H1 (cell line): ENCODE results near the gene HOXB4.

Experiments used
- CBX5 ChIP-seq: fragments of 300-800, 300-1000 bp; sonication (generic); IDR thresholded peaks from 2 replicates; pipeline ENCODE4 v1.7.1; 2016; ENCODE audit warnings: antibody characterized with exemption, low read length, low read depth
- EZH2 ChIP-seq: fragments of 200-600 bp; sonication (generic); IDR thresholded peaks from 2 replicates; pipeline ENCODE4 v1.7.1; 2012; ENCODE audit warnings: low read depth, mild to moderate bottlenecking, moderate library complexity, low read length, inconsistent platforms; ENCODE audit not compliant: severe bottlenecking
- FOSL1 ChIP-seq: IDR thresholded peaks from 2 replicates; pipeline ENCODE4 v1.6.1; 2011; ENCODE audit warnings: mild to moderate bottlenecking, low read depth, low read length, moderate library complexity; ENCODE audit not compliant: insufficient read depth
- GTF2F1 ChIP-seq: IDR thresholded peaks from 2 replicates; pipeline ENCODE4 v1.6.1; 2012; ENCODE audit warnings: low read depth, low read length, improper control_type of control experiment, borderline replicate concordance
- RFX5 ChIP-seq: IDR thresholded peaks from 2 replicates; pipeline ENCODE4 v1.6.1; 2011; ENCODE audit warnings: low read depth, low read length, improper control_type of control experiment, borderline replicate concordance
- TF ChIP-seq, protein P1 (sequence below), 3 experiments: IDR thresholded peaks; 1 replicate in 2 of 3; 2 replicates in 1 of 3; pipeline versions ENCODE4 v1.5.1 to v1.6.1; 2011; ENCODE audit warnings: low read length in 3 of 3, mild to moderate bottlenecking in 3 of 3, inconsistent platforms in 2 of 3, low read depth in 1 of 3, moderate library complexity in 1 of 3; ENCODE audit not compliant: insufficient read depth in 1 of 3; ENCODE audit errors: control extremely low read depth in 1 of 3

DNA sequence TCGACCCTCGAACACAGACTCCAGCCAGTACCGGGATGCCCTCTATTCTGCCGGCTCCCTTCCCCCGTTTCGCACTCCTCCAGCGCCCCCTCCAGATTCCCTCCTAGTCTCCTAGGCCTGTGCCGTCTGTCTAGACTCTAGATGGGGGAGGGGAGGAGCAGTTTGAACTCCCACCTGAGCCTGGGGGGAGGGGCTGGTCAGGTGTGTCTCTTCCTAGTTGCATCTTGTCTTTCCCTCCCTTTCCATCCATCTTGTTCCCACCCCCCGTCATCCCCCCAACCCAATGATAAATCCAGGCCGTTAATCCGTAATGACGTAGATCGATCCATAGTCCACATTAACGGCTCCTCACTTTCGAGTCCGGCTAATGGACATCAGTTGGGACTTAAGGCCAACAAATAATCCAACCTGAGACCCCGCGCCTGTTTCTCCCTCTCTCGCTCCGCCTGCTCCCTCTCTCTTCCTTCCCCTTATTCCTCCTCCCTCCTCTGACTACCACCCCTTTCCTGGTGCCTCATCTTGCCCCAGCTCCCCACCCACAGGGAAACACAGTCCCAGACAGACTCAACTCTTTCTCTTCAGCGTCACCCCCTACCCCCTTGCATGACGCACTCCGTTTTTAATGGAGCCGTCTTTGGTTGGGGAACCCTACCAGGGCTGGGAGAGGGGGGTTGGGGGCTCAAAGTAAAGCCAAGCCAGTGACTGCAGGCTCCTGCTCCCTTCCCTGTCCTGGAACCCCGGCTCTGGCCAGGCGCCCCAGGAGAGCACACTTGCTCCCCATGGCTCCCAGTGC lies 18.8 kb upstream of the HOXB4 start:
- TF ChIP-seq EZH2 = peak; percentile 40
- TF ChIP-seq RFX5 = no peak
- no peak for TF ChIP-seq FOSL1
- TF ChIP-seq CBX5 = no peak
- TF ChIP-seq GTF2F1 = no peak
- TF ChIP-seq, protein P1, sequence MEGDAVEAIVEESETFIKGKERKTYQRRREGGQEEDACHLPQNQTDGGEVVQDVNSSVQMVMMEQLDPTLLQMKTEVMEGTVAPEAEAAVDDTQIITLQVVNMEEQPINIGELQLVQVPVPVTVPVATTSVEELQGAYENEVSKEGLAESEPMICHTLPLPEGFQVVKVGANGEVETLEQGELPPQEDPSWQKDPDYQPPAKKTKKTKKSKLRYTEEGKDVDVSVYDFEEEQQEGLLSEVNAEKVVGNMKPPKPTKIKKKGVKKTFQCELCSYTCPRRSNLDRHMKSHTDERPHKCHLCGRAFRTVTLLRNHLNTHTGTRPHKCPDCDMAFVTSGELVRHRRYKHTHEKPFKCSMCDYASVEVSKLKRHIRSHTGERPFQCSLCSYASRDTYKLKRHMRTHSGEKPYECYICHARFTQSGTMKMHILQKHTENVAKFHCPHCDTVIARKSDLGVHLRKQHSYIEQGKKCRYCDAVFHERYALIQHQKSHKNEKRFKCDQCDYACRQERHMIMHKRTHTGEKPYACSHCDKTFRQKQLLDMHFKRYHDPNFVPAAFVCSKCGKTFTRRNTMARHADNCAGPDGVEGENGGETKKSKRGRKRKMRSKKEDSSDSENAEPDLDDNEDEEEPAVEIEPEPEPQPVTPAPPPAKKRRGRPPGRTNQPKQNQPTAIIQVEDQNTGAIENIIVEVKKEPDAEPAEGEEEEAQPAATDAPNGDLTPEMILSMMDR (IDR thresholded peaks at IDR 0.05; ENCODE audit: control extremely low read depth in 1 of 3, insufficient read depth in 1 of 3, low read depth in 1 of 3, low read length in 3 of 3) = no peak
